GM18507 (cell line): ENCODE results near the gene SH2D4B.

Source experiments
- DNase-seq: peaks from one replicate; pipeline ENCODE4 v3.0.0; 2011; ENCODE audit warnings: low read depth; ENCODE audit not compliant: insufficient read length; ENCODE audit errors: extremely low spot score
- FAIRE-seq: peaks from 2 replicates; lab custom pipeline; 2011; peaks lifted over from hg19 to GRCh38; lab: Jason Lieb, UNC

SH2D4B gene

DNA sequence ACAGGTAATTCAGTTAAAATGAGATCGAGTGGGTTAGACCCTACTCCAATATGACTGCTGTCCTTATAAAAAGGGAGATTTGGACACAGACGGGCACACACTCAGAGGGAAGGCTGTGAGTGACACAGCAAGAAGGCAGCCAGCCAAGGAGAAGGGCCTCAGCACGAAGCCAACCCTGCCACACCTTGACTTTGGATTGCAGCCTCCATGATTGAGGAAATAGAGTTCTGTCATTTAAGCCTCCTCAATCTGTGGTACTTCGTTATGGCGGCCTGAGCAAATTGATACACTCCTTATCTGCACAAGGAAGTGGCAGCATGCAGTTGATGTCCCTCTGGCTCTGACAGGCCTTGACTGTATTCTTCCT is 43.8 kb downstream of the SH2D4B start:
- FAIRE-seq, result no peak
- no peak for DNase-seq

DNA sequence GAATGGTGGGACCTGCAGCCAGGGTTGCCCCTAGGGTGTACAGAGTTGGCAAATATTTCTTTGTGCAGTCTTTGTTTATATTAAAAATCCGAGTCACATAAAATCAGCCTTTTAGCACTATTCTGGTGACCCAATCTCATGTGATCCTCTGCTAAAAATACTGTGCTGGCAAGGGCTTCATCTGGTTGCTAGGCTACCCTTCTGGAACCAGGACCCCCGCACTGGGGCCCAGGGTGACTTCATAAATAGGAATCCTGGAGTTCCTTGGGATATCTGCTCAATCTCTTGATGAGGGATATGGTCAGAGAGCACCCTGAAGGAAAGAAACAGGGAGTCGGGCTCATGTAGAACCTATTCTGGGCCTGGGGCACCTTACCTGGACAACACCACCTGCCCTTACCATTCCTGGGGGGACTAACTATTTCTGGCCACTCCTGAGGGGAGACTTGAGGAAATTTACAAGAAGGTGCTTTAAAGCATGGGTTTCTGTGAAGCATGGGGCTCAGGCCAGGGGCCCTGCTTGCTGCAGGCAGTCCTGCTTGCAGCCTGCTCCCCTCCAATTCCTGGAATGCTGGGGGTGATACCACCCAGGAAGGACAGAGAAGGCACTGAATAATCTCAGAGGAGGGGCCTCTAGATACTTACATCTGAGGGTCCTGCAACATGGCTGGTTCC is 44.7 kb downstream of the SH2D4B start:
- no peak for FAIRE-seq
- no peak for DNase-seq

DNA sequence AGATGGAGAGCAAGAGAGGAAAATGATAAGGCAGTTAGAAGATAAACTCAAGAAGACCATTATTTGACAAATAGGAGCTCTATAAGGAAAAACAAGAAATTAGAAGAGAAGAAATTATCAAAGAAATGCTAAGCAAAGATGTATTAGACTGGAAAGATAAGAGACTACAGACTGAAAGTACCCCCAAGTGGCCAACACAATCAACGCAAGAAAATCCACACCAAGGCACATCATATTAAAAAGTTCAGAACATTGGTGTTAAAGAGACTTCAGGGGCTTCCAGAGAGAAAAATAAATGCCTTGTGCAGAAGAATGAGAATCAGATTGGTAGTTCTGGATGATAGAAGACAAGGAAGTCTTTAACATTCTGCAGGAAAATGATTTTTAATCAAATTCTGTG is 46.0 kb downstream of the SH2D4B start:
- no peak for DNase-seq
- FAIRE-seq, result no peak

DNA sequence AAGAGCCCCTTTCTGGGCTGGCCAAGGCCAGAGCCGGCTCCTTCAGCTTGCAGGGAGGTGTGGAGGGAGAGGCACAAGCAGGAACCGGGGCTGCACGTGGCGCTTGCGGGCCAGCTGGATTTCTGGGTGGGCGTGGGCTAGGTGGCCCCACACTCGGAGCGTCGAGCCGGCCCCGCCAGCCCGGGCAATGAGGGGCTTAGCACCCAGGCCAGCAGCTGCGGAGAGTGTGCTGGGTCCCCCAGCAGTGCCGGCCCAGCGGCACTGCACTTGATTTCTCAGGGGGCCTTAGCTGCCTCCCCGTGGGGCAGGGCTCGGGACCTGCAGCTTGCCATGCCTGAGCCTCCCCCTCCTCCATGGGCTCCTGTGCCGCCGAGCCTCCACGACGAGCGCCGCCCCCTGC is 48.1 kb downstream of the SH2D4B start:
- DNase-seq (no peak), FAIRE-seq (no peak)

DNA sequence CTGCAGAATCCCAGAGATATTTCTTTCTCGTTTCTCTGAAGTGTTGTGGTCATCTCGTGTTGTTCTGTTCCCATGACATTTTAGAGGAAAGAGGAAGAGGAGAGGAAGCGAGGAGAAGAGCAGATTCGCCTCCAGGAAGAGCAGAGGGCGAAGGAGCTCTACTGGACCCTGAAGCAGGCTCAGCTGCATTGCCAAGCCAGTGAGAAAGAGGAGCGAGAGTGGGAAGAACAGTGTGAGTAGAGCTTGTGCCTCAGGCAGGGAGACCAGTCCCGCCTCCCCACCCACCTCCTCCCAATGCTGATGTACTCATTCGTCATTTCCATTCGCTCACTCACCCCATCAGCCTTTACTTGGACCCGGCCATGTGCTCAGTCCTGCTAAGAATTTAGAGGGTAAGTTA is 50.8 kb downstream of the SH2D4B start:
- FAIRE-seq (no peak), DNase-seq (no peak)

DNA sequence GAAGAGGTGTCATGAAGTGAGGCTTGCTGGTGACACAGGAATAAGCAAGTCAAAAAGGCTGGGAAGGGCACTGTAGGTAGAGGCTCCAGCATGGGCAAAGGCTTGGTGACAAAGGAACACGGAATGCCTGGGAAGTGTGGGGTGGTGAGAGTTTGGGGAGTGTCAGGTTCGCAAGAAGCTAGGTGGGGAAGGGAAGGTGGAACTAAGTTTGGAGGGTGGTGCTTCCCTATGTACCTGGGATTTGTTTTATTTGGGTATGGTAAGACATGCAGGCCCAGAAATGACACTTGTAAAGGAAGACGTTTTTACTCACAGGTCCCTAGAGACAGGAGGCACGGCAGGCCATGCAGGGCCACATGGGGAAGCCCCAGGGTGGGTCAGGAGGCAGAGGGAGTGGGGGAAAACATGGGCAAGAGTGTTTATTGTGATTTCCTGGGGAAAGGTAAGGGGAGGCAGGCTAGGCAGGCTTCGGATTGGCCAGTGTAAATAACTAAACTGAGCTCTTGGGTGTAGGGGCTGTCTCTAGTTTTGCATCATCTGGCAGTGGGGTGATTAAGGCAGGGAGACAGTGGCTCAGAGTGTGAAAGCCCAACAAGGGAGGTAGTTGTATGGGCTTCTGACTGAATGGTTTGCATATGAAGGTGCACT is 52.1 kb downstream of the SH2D4B start:
- DNase-seq (no peak), FAIRE-seq (peak; percentile 86)

DNA sequence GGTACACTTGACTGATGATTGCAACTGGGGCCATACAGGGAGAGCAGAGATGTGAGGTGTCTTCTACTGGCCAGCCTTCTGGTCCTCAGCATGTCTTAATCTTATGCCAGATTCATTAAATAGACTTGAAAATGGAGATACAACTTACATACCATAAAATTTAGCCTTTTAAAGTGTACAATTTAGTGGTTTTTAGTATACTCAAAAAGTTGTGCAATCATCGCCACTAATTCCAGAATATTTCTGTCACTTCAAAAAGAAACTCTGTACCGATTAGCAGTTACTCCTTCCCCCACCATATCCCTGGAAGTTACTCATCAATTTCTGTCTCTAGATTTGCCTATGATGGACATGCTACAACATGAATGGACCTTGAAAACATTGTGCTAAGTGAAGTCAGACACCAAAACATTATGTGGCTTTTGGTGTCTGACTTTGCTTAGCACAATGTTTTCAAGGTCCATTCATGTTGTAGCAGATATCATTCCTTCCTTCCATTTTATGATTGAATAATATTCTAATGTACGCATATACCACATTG is 53.0 kb downstream of the SH2D4B start:
- DNase-seq (no peak), FAIRE-seq (no peak)

DNA sequence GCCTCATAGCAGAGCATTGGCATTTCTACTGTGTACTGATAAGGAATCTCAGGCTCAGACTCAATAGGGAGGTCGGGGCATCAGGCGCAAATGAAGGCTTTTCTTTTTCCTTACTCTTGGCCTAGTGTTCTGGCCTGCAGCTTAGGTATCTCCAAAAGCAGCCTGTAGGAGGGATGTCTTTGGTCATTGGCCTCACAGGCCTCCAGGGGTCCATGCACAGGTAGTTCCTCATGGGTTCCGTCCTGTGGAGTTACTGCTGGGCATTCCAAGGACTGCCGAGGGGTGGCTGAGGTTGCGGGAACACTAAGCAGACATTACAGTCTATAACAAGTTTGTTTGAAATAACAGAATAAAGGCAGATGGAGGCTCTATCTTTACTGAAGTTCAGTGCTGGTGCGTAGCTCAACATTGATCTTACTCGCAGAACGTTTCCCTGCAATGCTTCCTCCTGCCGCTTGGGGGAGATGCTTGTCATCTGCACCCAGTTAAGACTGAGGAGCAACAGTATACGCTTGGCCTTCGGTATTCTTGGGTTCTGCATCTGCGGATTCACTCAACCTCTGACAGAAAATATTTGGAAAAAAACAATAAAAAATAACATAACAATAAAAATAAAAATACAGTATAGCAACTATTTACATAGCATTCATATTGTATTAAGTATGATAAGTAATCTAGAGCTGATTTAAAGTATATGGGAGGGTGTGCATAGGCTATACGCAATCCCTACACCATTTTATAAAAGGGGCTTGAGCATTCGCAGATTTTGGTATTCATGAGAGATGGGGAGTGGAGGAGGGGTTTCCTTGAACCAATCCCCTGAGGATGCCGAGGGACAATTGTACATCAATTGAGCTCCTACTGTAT is 58.9 kb downstream of the SH2D4B start:
- DNase-seq (no peak), FAIRE-seq (peak; percentile 83)

DNA sequence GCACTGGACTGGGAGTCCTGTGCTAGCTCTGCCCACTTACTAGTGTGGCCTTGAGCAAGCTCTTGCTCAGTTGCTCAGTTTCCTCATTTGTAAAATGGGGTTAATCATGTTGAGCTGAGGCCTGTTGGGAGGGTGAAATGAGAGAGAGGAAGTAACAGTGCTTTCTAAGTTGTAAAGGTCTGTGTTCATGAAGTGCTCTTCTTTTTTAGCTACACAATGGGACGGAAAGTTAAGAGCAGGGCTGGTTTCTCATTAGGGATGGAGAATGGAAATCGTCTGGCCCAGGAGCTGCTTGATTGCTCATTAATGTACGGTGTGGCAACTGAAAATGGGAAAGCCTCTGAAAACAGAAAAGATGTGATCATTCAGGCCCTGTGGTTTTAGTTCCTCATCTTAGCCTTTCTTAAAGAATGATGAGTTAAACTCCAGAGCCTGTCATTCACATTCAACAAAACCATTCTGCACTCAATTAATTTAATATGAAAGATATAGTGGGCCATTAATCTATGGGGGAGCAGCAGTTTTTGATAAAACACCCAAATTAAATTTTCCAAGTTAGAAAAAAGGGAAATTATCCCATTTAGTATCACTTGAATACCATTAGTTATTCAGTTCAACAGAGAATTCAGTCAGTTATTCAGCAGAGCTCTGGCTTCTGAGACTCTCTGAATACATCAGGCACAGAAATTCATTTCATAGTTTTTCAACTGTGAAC is 60.5 kb downstream of the SH2D4B start:
- peak; percentile 89 for FAIRE-seq

DNA sequence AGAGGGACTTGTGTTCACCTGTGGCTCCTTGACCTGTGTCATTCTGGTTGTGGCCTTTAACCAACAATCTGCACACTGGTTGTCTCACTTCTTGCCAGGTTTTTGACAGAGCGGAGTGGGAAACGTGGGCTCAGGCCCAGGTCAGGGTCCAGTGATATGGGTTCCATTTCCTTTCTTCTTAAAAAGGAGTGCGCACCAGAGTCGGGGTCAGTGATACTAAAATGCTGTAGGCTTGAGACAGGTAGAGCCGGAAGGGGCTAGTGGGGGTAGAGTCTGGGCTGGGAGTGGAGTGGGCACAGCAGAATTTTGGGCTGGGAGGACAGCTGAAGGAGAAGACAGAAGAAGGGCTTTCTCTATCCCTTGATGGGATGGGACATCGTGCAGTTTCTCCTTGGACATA is 61.2 kb downstream of the SH2D4B start:
- DNase-seq, result no peak
- no peak for FAIRE-seq

More for the DNA sequence above, 60.5 kb downstream of the SH2D4B start:
- no peak for DNase-seq

DNA sequence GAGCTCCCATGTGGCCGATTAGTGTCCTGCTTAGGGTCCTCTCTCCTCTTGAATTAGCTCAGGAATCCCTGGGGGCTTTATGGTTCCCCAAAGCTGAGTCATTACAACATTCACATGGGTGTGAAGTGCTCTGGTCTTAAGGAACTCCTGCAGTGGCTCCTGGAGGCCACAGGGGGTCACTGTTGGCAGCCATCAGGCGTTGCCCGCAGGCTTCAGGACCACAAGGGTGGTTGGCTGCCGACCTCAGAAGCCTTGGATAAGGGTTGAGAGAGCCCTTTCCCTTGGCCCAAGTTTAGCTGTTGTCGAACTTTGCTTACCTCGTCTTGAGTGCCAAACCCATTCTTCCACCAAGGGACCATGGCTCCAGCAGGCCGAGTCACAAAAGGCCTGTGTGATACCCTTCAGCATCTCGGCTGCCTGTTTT is 61.7 kb downstream of the SH2D4B start:
- FAIRE-seq (peak; percentile 92), DNase-seq (peak; percentile 58)

DNA sequence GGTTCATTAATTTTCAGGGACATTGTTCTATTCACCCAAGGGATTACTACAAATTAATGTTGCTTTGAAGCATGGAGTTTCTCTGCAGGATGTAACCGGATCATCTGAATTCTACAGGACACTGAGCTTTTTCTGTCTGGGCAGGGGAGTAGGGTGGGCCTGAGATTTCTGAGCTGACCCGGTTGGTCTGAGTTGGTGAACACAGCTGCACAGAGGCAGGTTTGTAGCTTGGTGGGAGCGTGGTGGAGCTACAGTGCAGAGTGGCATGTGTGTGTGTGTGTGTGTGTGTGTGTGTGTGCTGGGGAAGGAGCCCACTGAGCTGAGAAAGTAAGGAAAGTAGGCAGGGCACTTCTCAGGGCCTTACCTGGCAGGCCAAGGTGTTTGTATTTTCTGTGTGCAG is 62.6 kb downstream of the SH2D4B start:
- DNase-seq, result no peak
- no peak for FAIRE-seq

DNA sequence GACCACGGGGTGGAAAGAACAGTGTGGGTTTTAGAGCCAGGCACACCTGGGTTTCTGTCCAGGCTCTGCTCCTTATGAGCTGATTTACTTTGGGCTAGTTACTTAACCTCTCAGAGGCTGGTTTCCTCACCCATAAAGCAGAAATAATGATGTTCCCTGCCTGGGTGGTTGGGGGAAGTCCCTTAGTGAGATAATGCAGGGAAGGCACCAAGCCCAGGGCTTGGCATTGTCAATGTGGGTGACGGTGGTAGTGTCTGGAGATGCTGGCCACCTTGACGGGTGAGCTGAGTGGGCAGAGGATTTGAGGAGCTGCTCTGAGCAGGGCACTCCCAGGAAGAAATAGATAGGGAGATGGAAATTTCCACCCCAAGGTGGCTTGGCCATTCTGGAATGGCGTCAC is 65.2 kb downstream of the SH2D4B start:
- DNase-seq (no peak), FAIRE-seq (no peak)

DNA sequence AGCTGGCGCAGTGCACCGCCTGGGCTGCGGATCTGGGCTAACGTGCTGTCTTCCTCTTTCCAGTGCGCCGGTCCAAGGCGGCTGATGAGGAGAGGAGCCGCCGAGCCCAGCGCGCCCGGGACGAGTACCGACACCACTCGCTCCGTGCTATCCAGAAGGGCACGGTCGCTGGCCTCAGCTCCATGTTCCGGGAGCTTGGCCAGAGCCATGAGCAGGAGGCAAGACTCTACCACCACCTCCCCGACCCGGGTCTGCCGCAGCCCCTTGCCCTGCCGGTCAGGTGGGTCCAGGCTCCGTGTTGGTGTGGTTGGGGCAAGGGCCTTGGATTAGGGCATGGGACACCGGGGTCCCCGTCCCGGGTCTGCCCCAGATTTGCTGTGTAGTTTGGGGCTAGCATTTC is 65.8 kb downstream of the SH2D4B start:
- FAIRE-seq, result no peak
- no peak for DNase-seq

DNA sequence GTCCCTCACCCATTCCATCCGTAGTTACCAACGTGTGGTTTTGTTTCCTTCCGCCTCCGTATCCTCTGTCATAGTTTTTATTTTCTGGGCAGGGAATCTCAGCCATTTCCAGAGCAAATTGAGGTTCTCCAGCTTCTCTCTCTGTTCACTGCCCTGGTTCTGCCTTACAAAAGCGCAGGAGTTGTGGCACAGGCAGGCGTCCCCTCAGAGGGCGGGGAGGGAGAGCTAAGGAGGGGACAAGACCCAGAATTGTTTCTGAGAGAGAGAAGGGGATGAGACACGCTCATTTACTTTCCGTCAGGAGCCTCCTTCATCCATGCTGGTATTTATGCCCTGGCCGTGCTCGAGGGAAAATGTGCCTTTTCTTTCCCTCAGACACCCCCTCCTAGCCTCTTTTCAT is 71.0 kb downstream of the SH2D4B start:
- FAIRE-seq (no peak), DNase-seq (no peak)

DNA sequence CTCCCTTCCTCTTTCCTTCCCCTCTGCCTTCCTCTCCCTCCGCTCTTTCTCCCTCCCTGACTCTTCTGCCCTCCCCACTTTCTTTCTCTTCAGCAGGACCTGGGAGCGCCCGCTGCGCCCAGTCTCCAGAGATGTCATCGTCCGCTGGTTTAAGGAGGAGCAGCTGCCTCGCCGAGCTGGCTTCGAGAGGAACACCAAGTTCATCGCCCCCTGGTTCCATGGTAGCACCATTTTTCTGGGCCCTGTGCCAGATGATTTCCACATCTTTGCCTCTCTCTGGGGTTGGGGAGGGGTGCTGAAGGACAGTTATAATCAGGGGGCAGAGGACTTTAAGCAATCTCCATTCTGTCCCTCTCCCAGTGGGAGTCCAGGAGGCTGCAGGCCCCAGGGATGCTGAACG is 71.6 kb downstream of the SH2D4B start:
- no peak for DNase-seq
- no peak for FAIRE-seq

DNA sequence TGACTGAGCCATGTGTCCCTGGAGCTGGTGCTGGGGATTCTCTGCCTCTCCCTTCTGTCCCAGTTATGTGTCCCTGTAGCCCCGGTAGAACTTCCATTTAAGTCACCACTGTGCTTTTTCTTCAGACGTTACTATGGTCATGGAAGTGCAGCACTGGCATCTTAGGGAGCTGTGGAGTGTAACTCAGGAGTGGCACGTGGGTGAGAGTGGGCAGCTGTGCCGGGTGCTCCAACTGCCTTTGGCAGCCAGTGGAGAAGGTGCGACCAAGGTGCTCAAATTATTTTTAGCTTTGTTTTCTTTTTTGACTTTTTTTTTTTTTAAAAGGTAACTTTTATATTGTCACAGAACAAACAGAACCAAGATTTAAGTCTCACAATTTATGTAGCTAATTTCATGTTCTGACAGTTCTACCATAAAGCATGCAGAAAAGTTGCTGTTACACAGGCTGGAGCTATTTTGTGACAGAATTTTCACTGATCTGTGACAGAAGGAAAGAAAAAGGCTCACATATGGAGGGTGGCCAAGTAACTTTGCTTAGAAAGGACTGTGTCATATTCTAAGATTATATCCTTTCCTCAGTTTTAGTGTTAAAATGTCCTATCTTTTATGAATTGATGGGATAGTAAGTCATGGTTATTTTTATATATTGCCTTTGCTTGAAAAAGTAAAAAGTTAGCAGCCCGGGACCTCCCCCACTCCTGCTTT is 73.9 kb downstream of the SH2D4B start:
- DNase-seq, result no peak
- no peak for FAIRE-seq

DNA sequence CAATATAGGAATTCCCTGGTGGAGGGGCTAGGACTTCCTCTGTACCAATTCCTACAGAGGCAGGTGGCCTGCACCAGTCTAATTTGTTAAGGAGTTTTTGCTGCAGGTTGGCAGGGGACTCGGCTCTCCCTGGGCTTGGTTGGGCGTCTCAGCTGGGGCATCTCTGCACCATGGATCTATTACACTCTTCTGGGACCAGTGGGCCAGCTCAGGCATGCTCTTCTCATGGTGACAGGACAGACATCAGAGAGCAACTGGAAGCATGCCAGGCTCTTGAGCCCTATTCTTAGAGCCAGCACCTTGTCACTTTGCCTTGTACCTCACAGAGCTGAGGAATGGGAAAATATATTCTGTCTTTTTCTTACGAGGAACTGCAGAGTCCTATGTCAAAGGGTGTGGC is 74.6 kb downstream of the SH2D4B start:
- DNase-seq, result no peak
- no peak for FAIRE-seq

DNA sequence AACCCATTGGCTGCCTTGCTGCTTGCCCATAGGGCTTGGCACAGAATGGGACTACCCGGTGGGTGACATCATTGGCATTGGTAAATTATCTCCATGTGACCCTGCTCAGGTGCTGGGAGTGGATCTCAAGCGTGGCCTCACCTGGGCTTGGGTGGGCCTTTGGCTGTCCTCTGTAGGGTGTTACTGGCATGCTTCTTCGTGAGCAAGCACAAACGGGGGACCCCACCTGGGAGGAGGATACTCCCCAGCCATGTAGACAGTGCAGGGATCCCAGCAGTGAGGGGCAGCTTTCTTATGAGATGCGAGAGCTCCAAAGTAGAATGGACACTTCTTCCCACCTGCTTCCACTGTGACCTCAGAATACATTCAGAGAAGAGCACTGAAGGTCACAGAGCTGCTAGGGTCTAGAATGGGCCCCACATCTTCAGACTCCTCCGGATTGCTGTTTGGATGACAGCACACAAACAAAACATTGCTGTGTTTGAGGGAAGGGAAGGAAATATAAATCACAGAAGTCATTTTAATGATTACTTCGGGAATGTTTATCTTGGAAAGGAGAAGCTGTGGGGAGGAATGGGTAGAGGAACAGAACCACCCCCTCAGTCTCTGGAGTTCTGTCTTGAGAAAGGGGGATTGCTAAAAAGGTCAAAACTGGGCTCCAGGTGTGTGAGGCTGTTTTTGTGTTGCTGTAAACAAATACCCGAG is 75.9 kb downstream of the SH2D4B start:
- FAIRE-seq, result no peak

More for the DNA sequence above, 75.9 kb downstream of the SH2D4B start:
- DNase-seq, result no peak
